ENCODE results near the gene NXPH3. TPM values are rescaled to one million over a fixed set of nuclear protein-coding genes. Genes with fewer than 3 reads are reported as not detected.

The NXPH3 gene
- total and polyA plus RNA-seq, 2 of the 13 experiments (the other 11 are each of a cell fraction or from before 2014, with no cell fraction given), result 0.04 to 0.58 TPM

GRCh38 chr17:49581648-49581998 is 6.0 kb downstream of the NXPH3 start (continued):
- TF ChIP-seq MAZ (IDR thresholded peaks at IDR 0.05; ENCODE audit: borderline replicate concordance, low read depth, low read length) (no peak), MAZ (CRISPR knock-in tag; IDR thresholded peaks at IDR 0.05; ENCODE audit: low read depth) (no peak), ZNF264 (CRISPR knock-in tag; IDR thresholded peaks at IDR 0.05) (no peak), PHF20 (CRISPR knock-in tag; IDR thresholded peaks at IDR 0.05) (no peak), MXI1 (IDR thresholded peaks at IDR 0.05; ENCODE audit: borderline replicate concordance, low read depth, low read length) (no peak), KDM1A (CRISPR knock-in tag; IDR thresholded peaks at IDR 0.05) (no peak), MED13 (CRISPR knock-in tag; IDR thresholded peaks at IDR 0.05) (no peak), POLR2AphosphoS5 (IDR thresholded peaks at IDR 0.05; ENCODE audit: low read depth, low read length) (no peak)
- TF ChIP-seq, protein P1, sequence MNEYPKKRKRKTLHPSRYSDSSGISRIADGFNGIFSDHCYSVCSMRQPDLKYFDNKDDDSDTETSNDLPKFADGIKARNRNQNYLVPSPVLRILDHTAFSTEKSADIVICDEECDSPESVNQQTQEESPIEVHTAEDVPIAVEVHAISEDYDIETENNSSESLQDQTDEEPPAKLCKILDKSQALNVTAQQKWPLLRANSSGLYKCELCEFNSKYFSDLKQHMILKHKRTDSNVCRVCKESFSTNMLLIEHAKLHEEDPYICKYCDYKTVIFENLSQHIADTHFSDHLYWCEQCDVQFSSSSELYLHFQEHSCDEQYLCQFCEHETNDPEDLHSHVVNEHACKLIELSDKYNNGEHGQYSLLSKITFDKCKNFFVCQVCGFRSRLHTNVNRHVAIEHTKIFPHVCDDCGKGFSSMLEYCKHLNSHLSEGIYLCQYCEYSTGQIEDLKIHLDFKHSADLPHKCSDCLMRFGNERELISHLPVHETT (CRISPR knock-in tag; conservative IDR thresholded peaks at IDR 0.05), result no peak
- TF ChIP-seq, protein P2, sequence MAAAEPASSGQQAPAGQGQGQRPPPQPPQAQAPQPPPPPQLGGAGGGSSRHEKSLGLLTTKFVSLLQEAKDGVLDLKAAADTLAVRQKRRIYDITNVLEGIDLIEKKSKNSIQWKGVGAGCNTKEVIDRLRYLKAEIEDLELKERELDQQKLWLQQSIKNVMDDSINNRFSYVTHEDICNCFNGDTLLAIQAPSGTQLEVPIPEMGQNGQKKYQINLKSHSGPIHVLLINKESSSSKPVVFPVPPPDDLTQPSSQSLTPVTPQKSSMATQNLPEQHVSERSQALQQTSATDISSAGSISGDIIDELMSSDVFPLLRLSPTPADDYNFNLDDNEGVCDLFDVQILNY (CRISPR knock-in tag; conservative IDR thresholded peaks at IDR 0.05), result no peak

- FAIRE-seq, result no peak
- WGBS (ENCODE audit: low lambda C conversion rate), result 69% methylated on average over 11 of the region's 12 CpGs
- no peak overlapping the region for H3K4me3 ChIP-seq (replicated peaks in 1 of 3; ENCODE audit: insufficient read depth in 1 of 3, low read depth in 2 of 3, low read length in 3 of 3)
- TF ChIP-seq RFXANK (CRISPR knock-in tag; IDR thresholded peaks at IDR 0.05), result no peak
- TF ChIP-seq ZFP1 (CRISPR knock-in tag; IDR thresholded peaks at IDR 0.05), result no peak
- no peak for TF ChIP-seq KLF11 (CRISPR knock-in tag; IDR thresholded peaks at IDR 0.05)
- TF ChIP-seq MXD3 (CRISPR knock-in tag; IDR thresholded peaks at IDR 0.05), result no peak
- no peak for TF ChIP-seq PHB2 (IDR thresholded peaks at IDR 0.05; ENCODE audit: partially characterized antibody)
- no peak overlapping the region for H3K9ac ChIP-seq (ENCODE audit: insufficient read depth, low read depth, low read length)
- no peak overlapping the region for H2AFZ ChIP-seq (ENCODE audit: low read length)
- CTCF ChIA-PET (ENCODE audit: low intra/inter-chr PET ratio, low total read pairs), result no interaction called here
- intact Hi-C loops (cut with micrococcal nuclease; ENCODE audit: unreplicated experiment) (no loop called here), in situ Hi-C loops (cut with HindIII; ENCODE audit: extremely low pct_ligation_motif_present, low pct_unique_long_range_greater_than_20kb) (no loop called here)
- POLR2A ChIA-PET, result no interaction called here
- H3K36me3 ChIP-seq (replicated peaks in 1 of 2; ENCODE audit: control insufficient read depth in 1 of 2, insufficient read depth in 2 of 2, low read length in 2 of 2), result no peaks in the 10 kb centered on the region
- no TSS peak for BruUV-seq (replicated peaks)
- no peak overlapping the region for H3K27ac ChIP-seq (ENCODE audit: extremely low read length, insufficient read depth, low read length)
- H3K9me3 ChIP-seq (ENCODE audit: low read length), result no peaks in the 10 kb centered on the region
- no peak for ATAC-seq
- H4K20me1 ChIP-seq (ENCODE audit: insufficient read depth, low read length), result no peaks in the 10 kb centered on the region
- H3K4me1 ChIP-seq (ENCODE audit: insufficient read depth, low read length), result peaks cover 9% of the 10 kb centered on the region
- no peak overlapping the region for H3K4me2 ChIP-seq (ENCODE audit: low read depth, low read length)
- no peaks in the 10 kb centered on the region for H3K79me2 ChIP-seq (ENCODE audit: insufficient read depth, low read length)
- peaks cover 5 to 30% of the 10 kb centered on the region in 2 experiments for H3K27me3 ChIP-seq (ENCODE audit: control insufficient read depth in 1 of 2, insufficient read depth in 2 of 2, low read length in 2 of 2)
- no peak for DNase-seq (ENCODE audit: low spot score)
Observed at GRCh38 chr17:49582055-49582722, 6.5 kb downstream of the NXPH3 start.

All from HepG2 (cell line).